PC-9 (cell line): ENCODE measurements around the gene FAM171A2. TPM values are rescaled to one million over a fixed set of nuclear protein-coding genes. Genes with fewer than 3 reads are reported as not detected.

Experiments used
- BruUV-seq: library from RNA; stranded (reverse); fragments of 400-500 nt; replicated peaks from 2 replicates; lab custom pipeline; 2021; lab: Mats Ljungman, UMichigan
- CTCF ChIA-PET: fragments of 300-600 bp; sonication (Branson Sonifier 250); formaldehyde crosslinking; loops from one replicate; lab custom pipeline; 2022; ENCODE audit warnings: antibody characterized with exemption; lab: Charles Lee
- POLR2A ChIA-PET: fragments of 300-600 bp; sonication (Branson Sonifier 250); formaldehyde crosslinking; loops from one replicate; lab custom pipeline; 2022; ENCODE audit warnings: antibody characterized with exemption; ENCODE audit not compliant: unreplicated experiment; lab: Charles Lee
- DNase-seq, 2 experiments: peaks; one replicate each; pipeline versions ENCODE4 v3.0.0 to v3.0.0-alpha.2; 2015 to 2022; ENCODE audit warnings: mixed read lengths in 1 of 2
- H2AFZ ChIP-seq: fragments of 200-600 bp; sonication (generic); 2 replicates; pipeline ENCODE4 v1.8.1; 2017; ENCODE audit warnings: antibody characterized with exemption
- H3F3A ChIP-seq: fragments of 200-600 bp; sonication (generic); 2 replicates; pipeline ENCODE4 v1.8.1; 2017; ENCODE audit warnings: antibody characterized with exemption, mild to moderate bottlenecking, low read depth; ENCODE audit not compliant: insufficient read depth
- H3K27ac ChIP-seq: fragments of 200-600 bp; sonication (generic); 2 replicates; pipeline ENCODE4 v1.6.1; 2016; ENCODE audit warnings: mixed run types
- H3K27me3 ChIP-seq: fragments of 200-600 bp; sonication (generic); 2 replicates; pipeline ENCODE4 v1.6.1; 2016; ENCODE audit warnings: low read depth, mixed run types; ENCODE audit not compliant: insufficient read depth
- H3K36me3 ChIP-seq: fragments of 200-600 bp; sonication (generic); 2 replicates; pipeline ENCODE4 v1.6.1; 2016; ENCODE audit warnings: low read depth, mixed run types
- H3K4me1 ChIP-seq: fragments of 200-600 bp; sonication (generic); replicated peaks from 2 replicates; pipeline ENCODE4 v1.6.1; 2016; ENCODE audit warnings: mixed run types; ENCODE audit not compliant: insufficient read depth
- H3K4me2 ChIP-seq: fragments of 200-600 bp; sonication (generic); 2 replicates; pipeline ENCODE4 v1.6.1; 2017; ENCODE audit warnings: mixed run types
- H3K4me3 ChIP-seq: fragments of 200-600 bp; sonication (generic); 2 replicates; pipeline ENCODE4 v1.6.1; 2016; ENCODE audit warnings: mixed run types
- H3K79me2 ChIP-seq: fragments of 200-600 bp; sonication (generic); 2 replicates; pipeline ENCODE4 v1.6.1; 2017; ENCODE audit warnings: low read depth, mixed run types
- H3K9me2 ChIP-seq: fragments of 200-600 bp; sonication (generic); 2 replicates; pipeline ENCODE4 v1.8.1; 2017; ENCODE audit warnings: mild to moderate bottlenecking; ENCODE audit not compliant: insufficient read depth
- H3K9me3 ChIP-seq: fragments of 200-600 bp; sonication (generic); 2 replicates; pipeline ENCODE4 v1.8.1; 2016; ENCODE audit warnings: low read depth; ENCODE audit not compliant: insufficient read depth
- H4K20me1 ChIP-seq: fragments of 200-600 bp; sonication (generic); 2 replicates; pipeline ENCODE4 v1.8.1; 2017; ENCODE audit not compliant: insufficient read depth
- EZH2 ChIP-seq: fragments of 200-600 bp; sonication (generic); IDR thresholded peaks from 2 replicates; pipeline ENCODE4 v1.8.0; 2017; ENCODE audit warnings: antibody characterized with exemption, low read depth
- intact Hi-C: fragments of 100-400 bp; cut with micrococcal nuclease; formaldehyde crosslinking; loops from one replicate; pipeline ENCODE4 v1.10.0; 2022; ENCODE audit not compliant: unreplicated experiment
- total RNA-seq: library from RNA; stranded (reverse); gene quantifications from 2 replicates; pipeline ENCODE4 v1.2.3, GENCODE V29; 2021
- TF ChIP-seq, protein P1 (sequence below): fragments of 200-600 bp; sonication (generic); conservative IDR thresholded peaks from 2 replicates; pipeline ENCODE4 v1.6.1; 2017; ENCODE audit warnings: mixed run types, antibody characterized with exemption, mild to moderate bottlenecking, moderate library complexity

Gene FAM171A2
- total RNA-seq, 1 experiment from 2014 or later = 8.3 TPM

DNA sequence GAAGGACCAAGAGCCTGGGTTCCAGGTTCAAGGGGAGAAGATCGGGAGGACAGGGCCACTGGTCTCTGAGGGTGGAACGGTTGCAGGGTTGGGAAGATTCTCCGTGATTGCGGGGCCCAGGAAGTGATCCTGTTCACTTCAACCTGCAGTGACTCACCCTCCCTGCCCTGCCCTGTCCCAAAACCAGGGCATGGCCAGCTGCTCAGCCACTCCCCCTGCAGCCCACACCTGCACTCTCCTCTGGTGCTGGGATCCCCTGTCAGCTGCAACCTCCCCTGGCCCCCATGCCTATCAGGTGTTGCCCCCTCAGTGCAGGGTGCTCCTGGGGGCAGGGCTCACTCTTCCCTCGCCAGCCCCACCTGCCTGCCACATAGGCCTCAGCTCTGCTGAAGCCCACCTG, 54.2 kb downstream of the FAM171A2 start:
- Histone ChIP-seq H3K79me2 (no peaks in the 10 kb centered on the region), H3F3A (peaks cover 18% of the 10 kb centered on the region; the same call in 1 of the 2 replicates), H3K27me3 (peaks cover 28% of the 10 kb centered on the region), H3K4me2 (peak overlapping the region; percentile 75; the same call in 1 of the 2 replicates), H3K9me3 (no peaks in the 10 kb centered on the region), H4K20me1 (peaks cover 4% of the 10 kb centered on the region; the same call in 1 of the 2 replicates), H2AFZ (no peak overlapping the region), H3K27ac (no peak overlapping the region), H3K4me3 (no peak overlapping the region), H3K36me3 (no peaks in the 10 kb centered on the region), H3K4me1 (peaks cover 7% of the 10 kb centered on the region), H3K9me2 (no peaks in the 10 kb centered on the region)
- BruUV-seq = no TSS peak
- intact Hi-C loops = loop anchor here (5.0 kb wide), 1 partner anchor 87 kb away; no protein-coding TSS in a partner anchor
- POLR2A ChIA-PET = no interaction called here
- TF ChIP-seq EZH2 = no peak
- TF ChIP-seq, protein P1, sequence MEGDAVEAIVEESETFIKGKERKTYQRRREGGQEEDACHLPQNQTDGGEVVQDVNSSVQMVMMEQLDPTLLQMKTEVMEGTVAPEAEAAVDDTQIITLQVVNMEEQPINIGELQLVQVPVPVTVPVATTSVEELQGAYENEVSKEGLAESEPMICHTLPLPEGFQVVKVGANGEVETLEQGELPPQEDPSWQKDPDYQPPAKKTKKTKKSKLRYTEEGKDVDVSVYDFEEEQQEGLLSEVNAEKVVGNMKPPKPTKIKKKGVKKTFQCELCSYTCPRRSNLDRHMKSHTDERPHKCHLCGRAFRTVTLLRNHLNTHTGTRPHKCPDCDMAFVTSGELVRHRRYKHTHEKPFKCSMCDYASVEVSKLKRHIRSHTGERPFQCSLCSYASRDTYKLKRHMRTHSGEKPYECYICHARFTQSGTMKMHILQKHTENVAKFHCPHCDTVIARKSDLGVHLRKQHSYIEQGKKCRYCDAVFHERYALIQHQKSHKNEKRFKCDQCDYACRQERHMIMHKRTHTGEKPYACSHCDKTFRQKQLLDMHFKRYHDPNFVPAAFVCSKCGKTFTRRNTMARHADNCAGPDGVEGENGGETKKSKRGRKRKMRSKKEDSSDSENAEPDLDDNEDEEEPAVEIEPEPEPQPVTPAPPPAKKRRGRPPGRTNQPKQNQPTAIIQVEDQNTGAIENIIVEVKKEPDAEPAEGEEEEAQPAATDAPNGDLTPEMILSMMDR = peak; percentile 39; the same call in 1 of the 2 replicates
- CTCF ChIA-PET = no interaction called here
- DNase-seq = no peak

GRCh38 chr17:44308865-44309264, 54.8 kb downstream of the FAM171A2 start:
- Histone ChIP-seq H3F3A (peaks cover 18% of the 10 kb centered on the region; the same call in 1 of the 2 replicates), H2AFZ (no peak overlapping the region), H3K79me2 (no peaks in the 10 kb centered on the region), H3K4me1 (peaks cover 7% of the 10 kb centered on the region), H3K9me2 (no peaks in the 10 kb centered on the region), H3K36me3 (no peaks in the 10 kb centered on the region), H3K27me3 (peaks cover 32% of the 10 kb centered on the region), H3K27ac (no peak overlapping the region), H3K9me3 (no peaks in the 10 kb centered on the region), H4K20me1 (peaks cover 4% of the 10 kb centered on the region; the same call in 1 of the 2 replicates), H3K4me2 (peak overlapping the region; percentile 75; the same call in 1 of the 2 replicates), H3K4me3 (no peak overlapping the region)
- ChIA-PET POLR2A (no interaction called here), CTCF (interaction anchor here (0.6 kb wide), 1 partner anchor 527 kb away, joined by 4 read pairs; no protein-coding TSS in a partner anchor)
- no TSS peak for BruUV-seq
- DNase-seq = no peak
- intact Hi-C loops = loop anchor here (5.0 kb wide), 1 partner anchor 87 kb away; no protein-coding TSS in a partner anchor
- TF ChIP-seq, protein P1 = no peak
- TF ChIP-seq EZH2 = no peak

- intact Hi-C loops = loop anchor here (5.0 kb wide), 1 partner anchor 86 kb away; no protein-coding TSS in a partner anchor
- H3K27me3 ChIP-seq = peaks cover 37% of the 10 kb centered on the region
- H3K9me3 ChIP-seq = no peaks in the 10 kb centered on the region
- no peaks in the 10 kb centered on the region for H3K9me2 ChIP-seq
- TF ChIP-seq EZH2 = no peak
- TF ChIP-seq, protein P1 = no peak
- H3K79me2 ChIP-seq = no peaks in the 10 kb centered on the region
- peak; percentile 44 to 74 for DNase-seq
- H3K4me2 ChIP-seq = peak within 1 kb of the TSS; percentile 75
- no peak within 1 kb of the TSS for H3K27ac ChIP-seq
- no TSS peak for BruUV-seq
- H3K4me1 ChIP-seq = peaks cover 7% of the 10 kb centered on the region
- POLR2A ChIA-PET = interaction anchor here (0.6 to 0.7 kb wide), 2 partner anchors 86 to 123 kb away, joined by 3 to 6 read pairs; no protein-coding TSS in a partner anchor
- H3K36me3 ChIP-seq = no peaks in the 10 kb centered on the region
- H2AFZ ChIP-seq = no peak within 1 kb of the TSS; the same call in 1 of the 2 replicates
- H3F3A ChIP-seq = peaks cover 18% of the 10 kb centered on the region; the same call in 1 of the 2 replicates
- peaks cover 4% of the 10 kb centered on the region; the same call in 1 of the 2 replicates for H4K20me1 ChIP-seq
- CTCF ChIA-PET = interaction anchor here (0.6 kb wide), 1 partner anchor 528 kb away, joined by 4 read pairs; no protein-coding TSS in a partner anchor
- peak within 1 kb of the TSS; percentile 56; the same call in 1 of the 2 replicates for H3K4me3 ChIP-seq
Observed at GRCh38 chr17:44308320-44308818, 55.3 kb downstream of the FAM171A2 start, which contains the start of gene RUNDC3A. TSS of gene RUNDC3A (plus strand) at chr17:44308601. CDS start at chr17:44308833, 232 bp downstream.
